ENCODE results near the gene RDX. TPM values are rescaled to one million over a fixed set of nuclear protein-coding genes. Genes with fewer than 3 reads are reported as not detected.

RDX gene
- total and polyA plus RNA-seq, 9 of the 15 experiments (the other 6 are each of a cell fraction or from before 2014, with no cell fraction given) = 35.6 to 62.1 (median 54.3) TPM

DNA sequence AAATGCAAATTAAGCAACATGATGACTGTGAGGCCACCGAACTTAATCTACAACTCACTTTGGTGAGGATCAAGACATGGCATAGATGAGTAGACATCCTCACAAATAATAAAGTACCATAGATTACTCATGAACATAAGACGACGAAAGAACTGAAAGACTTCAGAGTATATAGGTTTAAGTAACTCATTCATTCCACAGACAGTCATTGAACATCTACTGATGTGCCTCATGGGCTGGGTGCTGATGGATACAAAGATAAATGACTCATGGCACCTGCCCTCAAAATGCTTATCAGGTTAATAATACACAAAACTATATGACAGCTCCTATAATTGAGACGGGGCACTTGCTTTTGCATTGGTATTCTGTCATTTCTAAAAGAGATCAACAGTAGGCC, 139.9 kb downstream of the RDX start:
- DNase-seq (ENCODE audit: extremely low read depth in 1 of 4, low spot score in 3 of 4) = no peak
- Histone ChIP-seq H3K27ac (ENCODE audit: extremely low read depth, low read depth, low read length) (no peak overlapping the region), H2AFZ (ENCODE audit: low read depth, low read length) (no peak overlapping the region), H3K9me3 (replicated peaks; ENCODE audit: control insufficient read depth, insufficient read depth, low read depth, low read length) (no peaks in the 10 kb centered on the region), H3K27me3 (ENCODE audit: control insufficient read depth in 2 of 2, insufficient read depth in 2 of 2, low read length in 2 of 2) (no peaks in the 10 kb centered on the region), H3K9ac (ENCODE audit: insufficient read depth in 1 of 2, low read depth in 2 of 2, low read length in 2 of 2) (no peak overlapping the region), H3K4me2 (ENCODE audit: insufficient read depth, low read length) (no peak overlapping the region), H3K36me3 (ENCODE audit: control insufficient read depth, insufficient read depth, low read length) (peaks cover 9% of the 10 kb centered on the region; the same call in 2 of the 3 replicates), H3K4me1 (replicated peaks in 1 of 2; ENCODE audit: control insufficient read depth in 2 of 2, insufficient read depth in 2 of 2, low read length in 2 of 2) (peaks cover 0 to 7% of the 10 kb centered on the region in 2 experiments; a peak in 1 of 5 replicates), H4K20me1 (replicated peaks; ENCODE audit: control insufficient read depth, insufficient read depth, low read length) (no peaks in the 10 kb centered on the region), H3K79me2 (ENCODE audit: control insufficient read depth, insufficient read depth, low read length) (0 out of 3 replicates have a peak, but pooled peaks cover 1% of the 10 kb centered on the region), H3K9me1 (ENCODE audit: control insufficient read depth, insufficient read depth, low read length) (no peaks in the 10 kb centered on the region), H3K4me3 (no peak overlapping the region)
- ChIA-PET CTCF (ENCODE audit: low intra/inter-chr PET ratio) (no interaction called here), POLR2A (interaction anchor here (2.7 kb wide), 1 partner anchor 8 kb away, joined by 7 read pairs; no protein-coding TSS in a partner anchor)
- in situ Hi-C loops (cut with MboI) = no loop called here
- FAIRE-seq = no peak
- ATAC-seq = no peak
- BruUV-seq (replicated peaks) = no TSS peak
- WGBS (ENCODE audit: insufficient coverage, low coverage, missing lambda C conversion rate) = 69% methylated on average over 4 of the region's 4 CpGs
- TF ChIP-seq HMG20A (CRISPR knock-in tag; conservative IDR thresholded peaks at IDR 0.05) (no peak), DACH1 (IDR thresholded peaks at IDR 0.05; ENCODE audit: partially characterized antibody) (no peak), ZMIZ1 (IDR thresholded peaks at IDR 0.05; ENCODE audit: low read depth in 2 of 2, low read length in 2 of 2) (no peak)
- intact Hi-C loops (cut with micrococcal nuclease) = no loop called here

All from K562 (cell line).